ENCODE measurements around the gene TMEM190.
A peak's percentile ranks its signal among the peaks of the same experiment; 100 is the strongest.

The TMEM190 gene

DNA sequence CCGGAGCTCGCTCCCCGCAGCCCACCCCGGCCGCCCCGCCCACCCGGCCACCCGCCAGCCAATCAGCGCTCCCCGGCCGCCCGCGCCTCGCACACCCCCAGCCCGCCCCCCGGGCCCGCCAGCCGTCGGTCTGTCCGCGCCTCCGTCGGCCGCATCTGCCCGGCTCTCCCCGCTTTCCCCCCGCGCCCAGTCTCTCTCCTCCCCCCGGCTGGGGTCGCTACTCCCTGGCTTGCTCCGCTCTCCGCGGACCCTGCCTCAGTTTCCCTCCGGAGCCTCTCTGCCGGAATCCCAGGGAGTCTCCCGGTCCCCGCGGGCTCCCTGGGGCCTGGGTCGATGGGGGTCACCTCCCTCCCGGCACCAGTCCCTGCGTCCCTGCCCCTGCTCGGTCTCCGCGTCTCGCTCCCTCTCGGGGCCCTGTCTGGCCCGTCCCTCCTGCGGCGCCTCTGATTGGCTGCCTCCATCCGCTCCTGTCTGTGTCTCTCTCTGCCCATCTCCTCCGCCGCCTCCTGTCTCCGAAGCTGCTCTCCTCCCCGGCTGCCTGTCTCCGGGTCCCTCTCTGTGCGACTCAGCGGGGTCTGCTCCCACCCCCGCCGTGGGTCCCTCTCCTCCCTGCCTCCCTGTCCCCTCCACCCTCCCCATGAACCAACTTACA lies 6.8 kb upstream of the TMEM190 start:
- peak; percentile 80 for DNase-seq (ENCODE audit: low spot score)

DNA sequence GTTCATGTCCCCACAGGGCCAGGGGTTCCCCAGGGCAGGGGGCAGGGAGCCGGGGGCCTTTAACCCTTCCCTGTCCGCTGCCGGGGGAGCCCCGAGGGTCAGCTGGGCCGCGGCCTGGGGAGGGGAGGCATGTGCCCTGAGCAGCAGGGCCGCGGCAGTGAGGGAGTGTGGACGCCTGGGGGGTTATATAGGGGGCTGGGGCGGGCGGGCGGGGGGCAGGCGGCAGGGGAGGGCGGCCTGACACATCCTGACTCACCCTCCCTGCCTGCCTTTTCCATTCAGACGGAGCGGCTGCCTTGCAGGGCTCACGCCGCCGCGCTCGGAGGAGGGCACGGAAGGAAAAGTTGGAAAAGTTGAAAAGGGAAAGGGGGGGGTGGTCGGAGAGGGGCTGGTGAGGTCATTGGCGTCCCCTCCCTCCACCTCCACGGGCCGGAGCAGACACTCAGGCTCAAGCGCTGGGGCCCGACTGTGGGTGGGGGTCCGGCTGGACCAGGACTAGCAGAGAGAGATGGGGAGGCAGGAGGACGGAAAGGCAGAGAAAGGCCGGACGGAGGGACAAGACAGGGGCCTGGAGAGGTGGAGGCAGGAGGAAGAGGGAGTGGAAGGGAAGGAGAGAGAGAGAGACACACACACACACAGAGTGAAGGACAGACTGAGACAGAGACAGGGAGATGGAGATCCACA lies 6.2 kb upstream of the TMEM190 start, which contains the start of gene IL11:
Gene IL11 (minus strand): TSS at position 159 of the 684 bp plus-strand sequence. CDS start 153 bp downstream, at position 6.
- no peak for DNase-seq (ENCODE audit: low spot score)

DNA sequence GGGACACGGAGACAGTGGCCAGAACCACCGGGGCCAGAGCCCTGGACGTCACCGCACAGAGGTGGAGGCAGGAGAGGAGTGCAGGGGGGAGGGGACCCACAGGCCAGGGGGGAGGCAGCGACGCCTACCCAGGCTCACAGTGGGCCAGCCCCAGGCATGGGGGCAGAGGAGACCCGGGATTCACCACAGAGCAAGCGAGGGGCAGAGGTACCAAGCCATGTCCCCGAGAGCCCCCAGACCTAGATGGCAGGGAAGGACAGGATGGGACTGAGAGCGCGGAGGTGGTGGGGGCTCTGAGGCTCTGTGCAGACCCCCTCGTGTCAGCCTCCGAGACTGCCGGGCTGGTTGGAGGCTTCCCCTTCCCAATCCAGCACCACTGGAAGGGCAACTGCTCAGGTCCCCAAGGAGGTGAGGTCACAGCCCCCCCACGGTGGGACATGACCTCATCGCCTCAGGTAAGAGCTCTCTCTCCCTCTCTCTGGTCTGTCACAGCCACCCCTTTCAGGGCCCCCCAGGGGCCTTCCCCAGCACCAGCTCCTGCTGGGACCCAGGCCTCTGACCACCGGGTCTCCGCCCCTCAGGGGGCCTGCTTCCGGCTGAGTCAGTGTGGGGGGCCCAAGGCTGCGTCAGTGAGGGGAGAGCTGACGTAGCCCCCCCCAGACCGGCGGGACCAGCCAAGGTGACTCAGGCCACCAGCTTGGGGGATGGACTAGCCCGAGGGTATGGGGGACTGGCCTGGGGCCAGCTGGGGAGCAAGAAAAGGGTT lies 4.1 kb upstream of the TMEM190 start:
- no peak for DNase-seq (ENCODE audit: low spot score)

DNA sequence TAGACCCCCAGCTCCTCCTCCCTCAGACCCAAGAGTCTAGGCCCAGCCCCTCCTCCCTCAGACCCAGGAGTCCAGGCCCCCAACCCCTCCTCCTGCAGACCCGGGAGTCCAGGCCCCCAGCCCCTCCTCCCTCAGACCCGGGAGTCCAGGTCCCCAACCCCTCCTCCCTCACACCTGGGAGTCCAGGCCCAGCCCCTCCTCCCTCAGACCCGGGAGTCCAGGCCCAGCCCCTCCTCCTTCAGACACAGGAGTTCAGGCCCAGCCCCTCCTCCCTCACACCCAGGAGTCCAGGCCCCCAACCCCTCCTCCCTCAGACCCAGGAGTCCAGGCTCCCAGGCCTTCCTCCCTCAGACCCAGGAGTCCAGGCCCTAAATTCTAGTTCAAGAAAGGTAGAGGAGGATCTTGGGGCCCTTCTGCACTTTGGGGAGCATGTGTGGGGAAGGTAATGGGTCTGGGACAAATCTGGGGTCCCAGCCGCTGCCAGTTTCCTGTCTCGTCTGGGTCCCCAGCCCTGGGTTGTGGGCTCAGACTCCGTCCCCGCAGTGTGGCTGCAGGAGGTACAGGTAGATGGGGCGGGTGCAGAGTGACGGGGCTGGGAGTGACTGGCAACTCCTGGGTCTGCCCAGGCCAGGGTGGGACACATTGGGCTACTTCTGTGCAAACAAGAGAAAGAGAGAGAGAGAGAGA lies 3.2 kb upstream of the TMEM190 start:
- no peak for DNase-seq (ENCODE audit: low spot score)

DNA sequence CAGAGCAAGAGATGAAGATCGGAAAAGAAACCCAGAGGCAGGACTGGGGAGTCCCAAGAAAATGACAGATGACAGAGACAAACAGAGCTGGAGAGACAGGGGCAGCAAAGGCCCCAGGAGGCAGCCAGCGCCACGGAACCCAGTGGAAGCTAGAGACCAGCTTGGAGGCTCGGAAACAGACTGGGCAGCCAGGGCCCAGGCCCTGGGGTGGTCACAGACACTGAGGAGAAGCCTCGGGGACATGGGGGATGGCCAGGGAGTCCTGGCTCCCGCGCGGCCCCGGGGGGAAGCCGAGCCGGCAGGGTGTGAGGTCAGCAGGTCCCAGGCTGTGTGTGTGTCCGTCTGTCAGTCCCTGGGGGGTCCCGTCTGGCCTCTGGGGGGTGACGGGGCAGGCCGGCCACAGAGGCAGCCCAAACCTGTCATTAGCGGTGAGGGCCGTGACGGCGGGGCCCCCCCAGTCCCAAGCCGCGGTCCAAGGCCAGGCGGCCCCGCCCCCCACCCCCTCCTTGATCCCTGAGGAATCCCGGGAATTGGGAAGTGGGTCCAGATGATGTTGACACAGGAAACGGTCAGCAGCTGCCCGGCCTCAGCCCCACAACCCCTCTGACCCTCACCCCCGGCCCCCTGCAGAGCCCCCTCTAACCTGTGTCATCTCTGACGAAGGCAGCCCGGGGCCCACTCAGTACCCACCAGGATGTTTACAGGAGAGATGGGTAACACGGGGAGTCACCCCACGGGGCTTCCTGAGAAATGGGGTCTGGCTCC lies 2.5 kb upstream of the TMEM190 start:
- no peak for DNase-seq (ENCODE audit: low spot score)

DNA sequence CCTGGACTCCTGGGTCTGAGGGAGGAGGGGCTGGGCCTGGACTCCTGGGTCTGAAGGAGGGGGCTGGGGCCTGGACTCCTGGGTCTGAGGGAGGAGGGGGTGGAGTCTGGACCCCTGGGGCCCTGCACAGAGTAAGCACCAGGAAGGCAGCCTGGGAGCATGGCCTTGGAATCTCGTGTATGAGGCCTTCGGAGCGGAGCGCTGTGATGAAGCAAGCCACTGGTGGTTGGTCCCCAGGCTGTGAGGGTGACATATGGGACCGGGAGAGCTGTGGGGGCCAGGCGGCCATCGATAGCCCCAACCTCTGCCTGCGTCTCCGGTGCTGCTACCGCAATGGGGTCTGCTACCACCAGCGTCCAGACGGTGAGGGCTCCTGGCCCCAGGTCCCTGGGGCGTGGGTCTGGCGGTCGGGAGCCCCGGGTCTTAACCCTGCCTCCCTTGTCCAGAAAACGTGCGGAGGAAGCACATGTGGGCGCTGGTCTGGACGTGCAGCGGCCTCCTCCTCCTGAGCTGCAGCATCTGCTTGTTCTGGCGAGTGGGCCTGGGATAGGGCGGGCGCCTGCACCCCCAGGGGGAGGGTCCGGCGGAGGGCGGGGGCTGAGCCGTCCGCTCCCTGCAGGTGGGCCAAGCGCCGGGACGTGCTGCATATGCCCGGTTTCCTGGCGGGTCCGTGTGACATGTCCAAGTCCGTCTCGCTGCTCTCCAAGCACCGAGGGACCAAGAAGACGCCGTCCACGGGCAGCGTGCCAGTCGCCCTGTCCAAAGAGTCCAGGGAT lies 918 bp downstream of the TMEM190 start:
- DNase-seq (ENCODE audit: low spot score) = peak; percentile 46

DNA sequence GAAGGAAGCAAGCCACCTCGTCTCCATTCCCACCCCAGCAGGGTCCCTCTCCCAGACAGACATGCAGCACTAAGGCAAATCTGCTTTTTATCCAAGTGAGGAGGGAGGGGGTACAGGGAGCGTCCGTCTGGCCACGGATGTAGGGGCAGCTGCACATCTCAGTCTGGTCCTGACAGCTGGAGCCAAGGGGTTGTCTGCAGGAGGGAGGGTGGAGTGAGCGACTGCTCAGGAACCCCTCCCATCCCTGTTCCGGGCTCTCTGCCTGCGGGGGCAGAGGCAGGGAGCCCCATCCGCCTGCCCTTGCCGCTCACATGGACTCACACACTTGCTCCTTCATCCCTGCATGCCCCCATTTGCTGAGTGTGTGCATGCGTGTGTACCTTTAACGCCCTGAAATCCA lies 2.5 kb downstream of the TMEM190 start:
- DNase-seq (ENCODE audit: low spot score) = no peak

DNA sequence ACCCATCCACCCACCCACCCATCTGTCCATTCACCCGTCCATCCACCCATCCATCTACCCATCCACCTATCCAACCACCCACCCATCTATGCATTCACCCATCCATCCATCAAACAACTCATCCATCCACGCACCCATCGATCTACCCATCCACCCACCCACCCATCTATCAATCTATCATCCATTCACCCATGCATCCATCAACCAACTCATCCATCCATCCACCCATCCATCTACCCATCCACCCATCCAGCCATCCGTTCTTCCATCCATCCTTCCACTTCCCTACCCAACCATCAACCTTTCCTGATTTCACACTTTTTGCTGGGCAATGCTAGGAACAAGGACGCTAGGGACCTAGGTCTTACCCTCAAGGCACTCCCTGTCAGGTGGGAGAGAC lies 5.4 kb downstream of the TMEM190 start:
- DNase-seq (ENCODE audit: low spot score) = no peak

DNA sequence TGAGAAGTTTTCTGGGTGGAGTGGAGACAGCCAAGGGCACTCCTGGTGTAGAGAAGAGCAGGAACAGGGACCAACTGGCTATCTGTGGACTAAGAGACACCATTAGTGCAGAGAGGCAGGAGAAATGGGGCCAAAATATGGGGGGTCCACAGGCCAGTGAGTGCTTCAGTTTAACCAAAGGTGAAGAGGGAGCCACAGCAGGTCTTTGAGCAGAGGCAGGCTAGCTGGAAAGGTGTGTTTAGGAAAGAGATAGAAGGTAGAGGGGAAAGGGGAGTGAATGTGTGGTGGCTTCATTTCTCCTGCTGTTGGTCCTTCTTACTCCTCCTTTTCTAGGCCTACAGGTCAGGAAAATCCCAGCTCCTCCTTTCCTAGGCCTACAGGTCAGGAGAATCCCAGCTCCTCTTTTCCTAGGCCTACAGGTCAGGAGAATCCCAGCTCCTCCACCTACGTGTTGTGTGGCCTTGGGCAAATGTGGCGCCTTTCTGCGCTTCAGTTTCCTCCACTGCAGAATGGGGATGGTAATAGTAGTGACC lies 6.0 kb downstream of the TMEM190 start:
- no peak for DNase-seq (ENCODE audit: low spot score)

DNA sequence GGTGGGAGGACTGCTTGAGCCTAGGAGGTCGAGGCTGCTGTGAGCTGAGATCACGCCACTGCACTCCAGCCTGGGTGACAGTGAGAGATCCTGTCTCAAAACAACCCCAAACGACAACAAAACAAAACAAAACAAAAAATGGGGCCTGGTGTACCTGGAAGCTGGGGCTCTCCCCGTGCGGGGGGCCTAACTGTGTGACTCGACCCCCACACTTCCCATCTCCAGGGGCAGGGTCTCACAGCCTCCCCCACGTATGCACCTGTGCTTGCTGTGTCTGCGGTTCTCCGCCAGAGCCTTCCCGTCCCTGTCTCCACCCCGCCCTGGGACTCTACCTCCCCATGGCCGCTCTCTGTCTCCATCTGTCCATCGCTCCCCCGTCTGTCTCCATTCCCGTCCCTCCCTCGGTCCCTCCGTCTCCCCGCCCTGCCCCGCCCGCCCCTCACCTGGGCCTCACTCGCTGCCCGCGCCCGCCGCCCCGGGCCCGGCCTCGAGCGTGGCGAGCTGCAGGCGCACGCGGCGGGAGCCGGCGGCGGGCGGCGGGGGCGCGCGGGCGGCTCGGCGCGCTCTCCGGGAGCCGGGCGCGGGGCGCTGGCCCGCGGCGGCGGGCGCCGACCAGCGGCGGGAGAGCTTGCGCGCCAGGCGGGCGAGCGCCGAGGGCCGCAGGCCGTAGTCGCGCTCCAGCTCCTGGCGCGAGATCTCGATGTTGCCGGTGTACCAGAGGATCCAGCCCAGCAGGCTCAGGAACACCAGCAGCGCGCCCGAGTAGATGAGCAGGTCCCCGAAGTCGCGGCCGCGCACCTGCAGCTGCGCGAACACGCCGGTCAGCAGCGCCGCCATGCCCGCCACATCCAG lies 6.9 kb downstream of the TMEM190 start:
- DNase-seq (ENCODE audit: low spot score) = no peak

DNA sequence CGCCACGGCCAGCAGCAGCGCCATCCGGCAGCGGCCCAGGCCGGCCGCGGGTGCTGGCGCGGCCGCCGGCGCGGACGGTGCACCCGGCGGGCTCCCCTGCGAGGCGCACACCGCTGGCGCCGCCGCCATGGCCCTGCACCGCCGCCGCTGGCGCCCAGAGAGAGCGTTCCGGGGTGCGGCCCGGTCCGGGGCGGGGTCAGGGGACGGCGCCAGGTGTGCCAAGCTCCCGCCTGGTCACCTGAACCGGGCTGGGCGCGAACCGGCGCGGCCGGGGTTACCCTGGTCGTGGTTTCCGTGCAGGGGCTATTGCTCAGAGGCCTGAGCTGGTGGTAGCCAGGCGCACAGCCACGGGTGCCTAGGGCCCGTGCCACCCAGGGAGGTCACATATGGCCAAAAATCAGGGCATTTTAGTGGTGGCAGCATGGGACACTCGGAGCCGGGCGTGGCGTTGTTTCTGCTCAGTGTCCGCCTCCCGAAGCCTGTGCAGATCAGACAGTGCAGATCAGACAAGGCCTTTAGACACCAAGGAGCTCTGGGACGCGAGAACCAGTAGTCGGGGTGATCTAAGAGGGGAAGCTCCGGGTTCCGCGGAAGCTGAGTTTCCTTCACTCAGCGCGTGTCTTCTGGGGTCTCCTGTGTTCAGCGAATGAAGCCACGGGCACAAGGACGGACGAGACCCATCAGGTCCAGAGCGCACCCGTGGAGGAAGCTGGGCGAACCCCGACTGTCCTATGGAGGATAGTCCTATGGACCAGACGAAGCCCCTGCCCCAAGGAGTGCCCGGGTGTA lies 7.7 kb downstream of the TMEM190 start, which contains the start of gene TMEM238:
Gene TMEM238 (minus strand): TSS at position 162 of the 789 bp plus-strand sequence. CDS start 33 bp downstream, at position 129.
- no peak for DNase-seq (ENCODE audit: low spot score)

DNA sequence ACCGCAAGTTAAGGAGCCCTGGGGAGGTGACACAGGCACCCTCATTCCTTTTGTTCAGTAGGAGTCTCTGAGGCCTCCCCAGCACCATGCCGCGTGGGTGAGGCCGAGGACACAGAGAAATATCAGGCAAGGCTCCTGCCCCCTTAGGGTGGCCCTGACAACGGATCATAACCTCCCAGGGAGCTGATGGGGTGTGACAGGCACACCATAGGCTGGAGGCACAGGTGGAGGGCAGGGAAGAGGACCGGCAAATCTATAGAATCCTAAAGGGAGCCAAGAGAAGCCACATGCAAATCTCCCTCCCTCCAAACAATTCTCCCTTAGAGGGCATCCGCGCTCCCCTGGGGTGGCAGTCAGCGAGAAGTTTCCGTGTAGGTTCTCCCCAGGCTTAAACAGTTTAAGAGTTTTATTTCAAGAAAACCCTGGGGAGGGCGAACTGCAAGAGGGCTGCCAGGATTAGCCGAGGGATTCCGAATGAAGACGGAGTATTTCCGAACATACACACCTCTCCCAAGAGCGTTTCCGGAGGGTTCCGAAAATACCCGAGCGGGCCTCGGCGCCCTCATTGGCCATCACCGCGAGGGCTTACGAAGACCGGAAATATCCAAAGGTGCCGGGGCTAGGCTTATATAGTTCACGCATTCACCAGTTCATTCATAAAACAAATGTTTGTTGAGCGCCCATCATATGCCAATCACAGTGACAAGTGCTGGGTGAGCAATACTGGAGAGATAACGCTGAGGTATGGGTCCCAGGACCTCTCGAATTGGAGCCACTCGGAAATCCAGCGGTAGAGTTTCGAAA lies 8.5 kb downstream of the TMEM190 start:
- DNase-seq (ENCODE audit: low spot score) = peak; percentile 90

DNA sequence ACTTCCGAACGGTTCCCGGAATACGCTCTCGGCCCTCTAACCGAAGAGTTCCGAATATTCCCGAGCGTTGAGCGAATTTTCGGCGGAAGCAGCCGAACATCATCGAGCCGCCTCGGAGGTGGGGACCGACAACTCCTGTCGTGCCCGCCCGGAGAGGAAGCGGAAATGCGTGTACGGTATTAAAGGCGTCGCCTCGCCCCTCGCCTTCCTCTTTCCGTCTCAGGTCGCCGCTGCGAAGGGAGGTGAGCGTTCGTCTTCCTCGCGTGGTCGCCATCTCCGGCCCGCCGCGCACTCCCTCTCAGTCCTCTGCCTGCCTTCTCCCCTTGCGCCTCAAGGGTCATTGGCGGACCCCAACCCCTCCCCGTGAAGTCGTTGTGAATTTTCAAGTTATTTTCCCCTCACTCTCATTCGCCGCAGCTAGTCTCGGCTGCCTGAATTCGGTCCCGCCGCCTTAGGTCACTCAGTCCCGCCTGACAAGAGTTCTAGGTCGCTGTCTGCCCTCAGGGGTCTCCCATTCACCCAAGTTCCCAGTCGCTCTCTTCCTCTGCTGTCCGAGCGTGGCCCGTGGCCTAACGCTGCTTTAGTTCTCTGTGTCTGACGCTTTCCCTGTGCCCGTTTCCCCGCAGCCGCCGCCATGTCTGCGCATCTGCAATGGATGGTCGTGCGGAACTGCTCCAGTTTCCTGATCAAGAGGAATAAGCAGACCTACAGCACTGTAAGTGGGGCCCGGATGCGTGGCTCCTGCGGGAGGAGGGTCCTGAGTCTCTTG lies 9.3 kb downstream of the TMEM190 start, which contains the start of gene RPL28:
Gene RPL28 (plus strand): TSS at position 209 of the 769 bp plus-strand sequence. CDS start 426 bp downstream, at position 635.
- peak; percentile 95 for DNase-seq (ENCODE audit: low spot score)

DNA sequence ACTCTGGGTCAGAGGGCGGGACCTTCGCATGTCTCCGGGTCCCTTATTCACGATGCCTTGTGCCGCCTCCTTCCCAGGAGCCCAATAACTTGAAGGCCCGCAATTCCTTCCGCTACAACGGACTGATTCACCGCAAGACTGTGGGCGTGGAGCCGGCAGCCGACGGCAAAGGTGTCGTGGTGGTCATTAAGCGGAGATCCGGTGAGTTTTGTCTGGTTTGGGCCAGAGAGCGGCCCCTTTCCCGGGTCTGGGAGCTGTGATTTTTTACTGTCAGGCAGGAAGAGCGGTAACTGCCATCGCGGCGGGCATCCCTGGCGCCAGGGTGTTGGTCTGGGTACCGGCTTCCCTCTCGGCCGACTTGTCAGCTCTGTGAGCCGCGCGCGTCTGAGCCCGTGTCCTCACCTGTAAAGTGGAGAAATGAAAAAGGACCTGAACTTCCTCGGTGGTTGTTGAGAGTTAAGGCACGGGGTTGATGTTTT lies 9.9 kb downstream of the TMEM190 start:
- no peak for DNase-seq (ENCODE audit: low spot score)

DNA sequence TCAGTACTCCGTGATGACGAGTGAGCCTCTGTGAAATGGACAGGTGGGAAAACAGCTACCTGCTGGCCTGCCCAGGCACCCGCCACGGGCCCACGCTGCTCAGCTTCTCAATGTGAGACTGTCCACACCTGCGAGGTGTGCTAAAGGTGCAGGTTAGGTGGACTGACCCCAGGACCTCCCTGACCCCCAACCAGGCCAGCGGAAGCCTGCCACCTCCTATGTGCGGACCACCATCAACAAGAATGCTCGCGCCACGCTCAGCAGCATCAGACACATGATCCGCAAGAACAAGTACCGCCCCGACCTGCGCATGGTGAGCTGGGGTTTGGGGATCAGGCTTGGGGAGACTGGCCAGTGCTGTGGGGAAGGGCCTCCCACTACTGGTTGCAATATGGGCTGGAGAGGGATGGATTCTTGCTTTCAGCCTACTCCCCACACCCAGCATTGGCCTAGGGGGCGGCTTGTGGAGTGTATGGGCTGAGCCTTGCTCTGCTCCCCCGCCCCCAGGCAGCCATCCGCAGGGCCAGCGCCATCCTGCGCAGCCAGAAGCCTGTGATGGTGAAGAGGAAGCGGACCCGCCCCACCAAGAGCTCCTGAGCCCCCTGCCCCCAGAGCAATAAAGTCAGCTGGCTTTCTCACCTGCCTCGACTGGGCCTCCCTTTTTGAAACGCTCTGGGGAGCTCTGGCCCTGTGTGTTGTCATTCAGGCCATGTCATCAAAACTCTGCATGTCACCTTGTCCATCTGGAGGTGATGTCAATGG lies 11.3 kb downstream of the TMEM190 start:
- no peak for DNase-seq (ENCODE audit: low spot score)

All from SK-N-DZ (cell line).